ENCODE results near the gene TEDDM1.

GRCh38 chr1:182368358-182368757 is 32.1 kb downstream of the TEDDM1 start:
- TF ChIP-seq POLR2AphosphoS5 (IDR thresholded peaks at IDR 0.05; ENCODE audit: low read depth, low read length) (no peak), TAF1 (IDR thresholded peaks at IDR 0.05; ENCODE audit: borderline replicate concordance, low read depth, low read length) (no peak), POLR2A (IDR thresholded peaks at IDR 0.05; ENCODE audit: low read depth, low read length) (no peak)

Data from GM12892 (cell line).